Measurements from ENCODE around the gene NFIA. TPM values are rescaled to one million over a fixed set of nuclear protein-coding genes. Genes with fewer than 3 reads are reported as not detected.

NFIA gene
- total and polyA plus RNA-seq, 2 of the 13 experiments (the other 11 are each of a cell fraction or from before 2014, with no cell fraction given) = 14.7 to 28.5 TPM

- ChIA-PET CTCF (ENCODE audit: low intra/inter-chr PET ratio, low total read pairs) (no interaction called here), POLR2A (no interaction called here)
- in situ Hi-C loops (cut with HindIII; ENCODE audit: extremely low pct_ligation_motif_present, low pct_unique_long_range_greater_than_20kb) (no loop called here), intact Hi-C loops (cut with micrococcal nuclease; ENCODE audit: unreplicated experiment) (no loop called here)
- Histone ChIP-seq H3K9ac (ENCODE audit: insufficient read depth, low read depth, low read length) (no peak overlapping the region), H3K36me3 (replicated peaks in 1 of 2; ENCODE audit: control insufficient read depth in 1 of 2, insufficient read depth in 2 of 2, low read length in 2 of 2) (peaks cover 4% of the 10 kb centered on the region in 2 experiments), H3K4me1 (ENCODE audit: insufficient read depth, low read length) (peaks cover 61% of the 10 kb centered on the region), H3K27me3 (ENCODE audit: control insufficient read depth in 1 of 2, insufficient read depth in 2 of 2, low read length in 2 of 2) (no peaks in the 10 kb centered on the region), H4K20me1 (ENCODE audit: insufficient read depth, low read length) (no peaks in the 10 kb centered on the region; the same call in 1 of the 2 replicates), H3K79me2 (ENCODE audit: insufficient read depth, low read length) (peaks cover 15% of the 10 kb centered on the region), H2AFZ (ENCODE audit: low read length) (no peak overlapping the region), H3K4me2 (ENCODE audit: low read depth, low read length) (no peak overlapping the region), H3K9me3 (ENCODE audit: low read length) (no peaks in the 10 kb centered on the region), H3K4me3 (replicated peaks in 1 of 3; ENCODE audit: insufficient read depth in 1 of 3, low read depth in 2 of 3, low read length in 3 of 3) (no peak overlapping the region), H3K27ac (ENCODE audit: extremely low read length, insufficient read depth, low read length) (no peak overlapping the region)
- no TSS peak for BruUV-seq (replicated peaks)
- WGBS (ENCODE audit: low lambda C conversion rate) = 88% methylated on average over 6 of the region's 6 CpGs
- DNase-seq (ENCODE audit: low spot score) = no peak
- no peak for ATAC-seq
- FAIRE-seq = no peak
- TF ChIP-seq KLF15 (CRISPR knock-in tag; IDR thresholded peaks at IDR 0.05; ENCODE audit: borderline replicate concordance) (no peak), POGZ (CRISPR knock-in tag; IDR thresholded peaks at IDR 0.05) (no peak), SRSF1 (optimal IDR thresholded peaks at IDR 0.05; ENCODE audit: low read depth, low read length) (no peak), ZNF343 (CRISPR knock-in tag; IDR thresholded peaks at IDR 0.05) (no peak), ZNF354B (CRISPR knock-in tag; IDR thresholded peaks at IDR 0.05) (no peak), IKZF4 (CRISPR knock-in tag; IDR thresholded peaks at IDR 0.05; ENCODE audit: borderline replicate concordance, low read depth, not compliant biosample characterization) (no peak), SNAPC2 (CRISPR knock-in tag; IDR thresholded peaks at IDR 0.05) (no peak), ASH2L (IDR thresholded peaks at IDR 0.05; ENCODE audit: insufficient read length, low read depth, low read length) (no peak), MYC (CRISPR knock-in tag; IDR thresholded peaks at IDR 0.05; ENCODE audit: borderline replicate concordance) (no peak), DBP (CRISPR knock-in tag; IDR thresholded peaks at IDR 0.05; ENCODE audit: not compliant biosample characterization) (no peak), THAP8 (CRISPR knock-in tag; IDR thresholded peaks at IDR 0.05; ENCODE audit: borderline replicate concordance) (no peak), TEF (CRISPR knock-in tag; IDR thresholded peaks at IDR 0.05) (no peak), ZMAT3 (CRISPR knock-in tag; conservative IDR thresholded peaks at IDR 0.05) (no peak), FOXO4 (CRISPR knock-in tag; conservative IDR thresholded peaks at IDR 0.05) (no peak), RAD21 (CRISPR knock-in tag; IDR thresholded peaks at IDR 0.05) (no peak)
- TF ChIP-seq, protein P1, sequence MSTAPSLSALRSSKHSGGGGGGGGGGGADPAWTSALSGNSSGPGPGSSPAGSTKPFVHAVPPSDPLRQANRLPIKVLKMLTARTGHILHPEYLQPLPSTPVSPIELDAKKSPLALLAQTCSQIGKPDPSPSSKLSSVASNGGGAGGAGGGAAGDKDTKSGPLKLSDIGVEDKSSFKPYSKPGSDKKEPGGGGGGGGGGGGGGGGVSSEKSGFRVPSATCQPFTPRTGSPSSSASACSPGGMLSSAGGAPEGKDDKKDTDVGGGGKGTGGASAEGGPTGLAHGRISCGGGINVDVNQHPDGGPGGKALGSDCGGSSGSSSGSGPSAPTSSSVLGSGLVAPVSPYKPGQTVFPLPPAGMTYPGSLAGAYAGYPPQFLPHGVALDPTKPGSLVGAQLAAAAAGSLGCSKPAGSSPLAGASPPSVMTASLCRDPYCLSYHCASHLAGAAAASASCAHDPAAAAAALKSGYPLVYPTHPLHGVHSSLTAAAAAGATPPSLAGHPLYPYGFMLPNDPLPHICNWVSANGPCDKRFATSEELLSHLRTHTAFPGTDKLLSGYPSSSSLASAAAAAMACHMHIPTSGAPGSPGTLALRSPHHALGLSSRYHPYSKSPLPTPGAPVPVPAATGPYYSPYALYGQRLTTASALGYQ (CRISPR knock-in tag; IDR thresholded peaks at IDR 0.05) = no peak
- TF ChIP-seq, protein P2, sequence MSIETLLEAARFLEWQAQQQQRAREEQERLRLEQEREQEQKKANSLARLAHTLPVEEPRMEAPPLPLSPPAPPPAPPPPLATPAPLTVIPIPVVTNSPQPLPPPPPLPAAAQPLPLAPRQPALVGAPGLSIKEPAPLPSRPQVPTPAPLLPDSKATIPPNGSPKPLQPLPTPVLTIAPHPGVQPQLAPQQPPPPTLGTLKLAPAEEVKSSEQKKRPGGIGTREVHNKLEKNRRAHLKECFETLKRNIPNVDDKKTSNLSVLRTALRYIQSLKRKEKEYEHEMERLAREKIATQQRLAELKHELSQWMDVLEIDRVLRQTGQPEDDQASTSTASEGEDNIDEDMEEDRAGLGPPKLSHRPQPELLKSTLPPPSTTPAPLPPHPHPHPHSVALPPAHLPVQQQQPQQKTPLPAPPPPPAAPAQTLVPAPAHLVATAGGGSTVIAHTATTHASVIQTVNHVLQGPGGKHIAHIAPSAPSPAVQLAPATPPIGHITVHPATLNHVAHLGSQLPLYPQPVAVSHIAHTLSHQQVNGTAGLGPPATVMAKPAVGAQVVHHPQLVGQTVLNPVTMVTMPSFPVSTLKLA (IDR thresholded peaks at IDR 0.05) = no peak
Observed at GRCh38 chr1:61341426-61341825, 259.1 kb downstream of the NFIA start.
